ENCODE measurements around the gene KCNIP1. TPM values are rescaled to one million over a fixed set of nuclear protein-coding genes. Genes with fewer than 3 reads are reported as not detected.

Gene KCNIP1
- total and polyA plus RNA-seq, 8 donors = 0.35 to 4.9 (median 2.5) TPM

DNA sequence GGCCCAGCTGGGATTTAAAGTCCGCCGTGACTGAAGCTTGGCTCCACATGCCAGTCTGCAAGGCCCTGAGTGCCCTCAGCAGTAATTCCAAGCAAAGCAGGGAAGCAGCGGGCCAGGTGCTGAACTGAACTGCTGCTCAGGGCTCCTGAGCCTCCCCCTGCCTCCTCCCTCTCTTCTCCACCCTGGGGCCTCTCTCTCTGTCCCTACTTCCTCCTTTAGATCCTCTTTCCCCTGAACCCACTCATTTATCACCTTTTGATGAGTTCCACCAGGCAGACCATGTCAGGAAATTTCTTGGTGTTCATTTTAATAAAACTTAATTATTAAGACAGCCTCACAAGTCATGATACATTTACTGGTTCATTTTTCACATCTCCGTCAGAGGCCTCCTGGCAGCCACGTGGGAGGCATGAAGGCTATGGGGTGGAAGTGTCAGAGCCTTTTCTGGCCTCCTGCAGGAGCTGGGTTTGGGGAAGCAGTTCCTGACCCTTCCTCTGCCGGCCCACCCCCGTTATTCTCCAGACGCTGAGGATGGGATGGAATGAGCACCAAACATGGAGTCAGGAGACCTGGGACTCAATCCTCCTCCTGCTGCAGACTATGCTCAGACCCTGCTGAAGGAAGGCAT is 32.2 kb upstream of the KCNIP1 start:
- H3K27ac ChIP-seq = no peak overlapping the region
- no peaks in the 10 kb centered on the region for H3K27me3 ChIP-seq
- ATAC-seq = no peak
- DNase-seq = no peak
- H3K4me3 ChIP-seq = no peak overlapping the region
- H3K36me3 ChIP-seq = no peaks in the 10 kb centered on the region
- H3K9me3 ChIP-seq = peaks cover 0 to 4% of the 10 kb centered on the region in 2 donors
- TF ChIP-seq, protein P1, sequence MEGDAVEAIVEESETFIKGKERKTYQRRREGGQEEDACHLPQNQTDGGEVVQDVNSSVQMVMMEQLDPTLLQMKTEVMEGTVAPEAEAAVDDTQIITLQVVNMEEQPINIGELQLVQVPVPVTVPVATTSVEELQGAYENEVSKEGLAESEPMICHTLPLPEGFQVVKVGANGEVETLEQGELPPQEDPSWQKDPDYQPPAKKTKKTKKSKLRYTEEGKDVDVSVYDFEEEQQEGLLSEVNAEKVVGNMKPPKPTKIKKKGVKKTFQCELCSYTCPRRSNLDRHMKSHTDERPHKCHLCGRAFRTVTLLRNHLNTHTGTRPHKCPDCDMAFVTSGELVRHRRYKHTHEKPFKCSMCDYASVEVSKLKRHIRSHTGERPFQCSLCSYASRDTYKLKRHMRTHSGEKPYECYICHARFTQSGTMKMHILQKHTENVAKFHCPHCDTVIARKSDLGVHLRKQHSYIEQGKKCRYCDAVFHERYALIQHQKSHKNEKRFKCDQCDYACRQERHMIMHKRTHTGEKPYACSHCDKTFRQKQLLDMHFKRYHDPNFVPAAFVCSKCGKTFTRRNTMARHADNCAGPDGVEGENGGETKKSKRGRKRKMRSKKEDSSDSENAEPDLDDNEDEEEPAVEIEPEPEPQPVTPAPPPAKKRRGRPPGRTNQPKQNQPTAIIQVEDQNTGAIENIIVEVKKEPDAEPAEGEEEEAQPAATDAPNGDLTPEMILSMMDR (IDR thresholded peaks at IDR 0.05) = no peak
- H3K4me1 ChIP-seq = no peaks in the 10 kb centered on the region
- intact Hi-C loops (cut with DNase I) = no loop called here

- H3K27me3 ChIP-seq = no peaks in the 10 kb centered on the region
- intact Hi-C loops (cut with DNase I) = no loop called here
- H3K4me1 ChIP-seq = no peaks in the 10 kb centered on the region
- H3K4me3 ChIP-seq = no peak overlapping the region
- no peaks in the 10 kb centered on the region for H3K36me3 ChIP-seq
- no peak for DNase-seq
- peaks cover 0 to 4% of the 10 kb centered on the region in 2 donors for H3K9me3 ChIP-seq
- no peak for ATAC-seq
- TF ChIP-seq, protein P1 (IDR thresholded peaks at IDR 0.05) = no peak
- no peak overlapping the region for H3K27ac ChIP-seq
Measured at GRCh38 chr5:170473642-170474041, 30.2 kb upstream of the KCNIP1 start.

DNA sequence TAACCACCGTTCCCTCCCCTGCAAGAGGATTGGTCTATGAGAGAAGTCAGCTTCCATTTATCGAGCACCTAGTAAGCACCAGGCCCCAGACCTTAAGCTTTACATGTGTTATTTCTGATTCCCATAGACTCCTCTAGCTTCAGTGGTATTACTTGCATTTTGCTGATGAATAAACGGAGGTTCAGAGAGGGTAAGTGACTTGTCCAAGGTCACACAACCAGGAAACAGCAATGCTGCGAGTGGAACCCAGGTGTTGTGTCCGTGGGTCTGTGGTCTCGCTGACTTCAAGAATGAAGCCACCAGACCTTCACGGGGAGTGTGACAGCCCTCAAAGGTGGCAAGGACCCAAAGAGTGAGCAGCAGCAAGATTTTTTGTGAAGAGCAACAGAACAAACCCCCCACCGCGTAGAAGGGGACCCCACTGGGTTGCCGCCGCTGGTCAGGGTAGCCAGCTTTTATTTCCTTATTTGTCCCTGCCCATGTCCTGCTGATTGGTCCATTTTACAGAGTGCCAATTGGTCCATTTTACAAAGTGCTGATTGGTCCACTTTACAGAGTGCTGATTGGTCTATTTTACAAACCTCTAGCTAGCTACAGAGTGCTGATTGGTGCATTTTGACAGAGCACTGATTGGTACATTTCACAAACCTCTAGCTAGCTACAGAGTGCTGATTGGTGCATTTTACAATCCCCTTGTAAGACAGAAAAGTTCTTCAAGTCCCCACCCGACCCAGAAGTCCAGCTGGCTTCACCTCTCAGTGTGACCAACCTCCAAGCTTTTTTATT is 29.1 kb upstream of the KCNIP1 start:
- DNase-seq (no peak), ATAC-seq (no peak)
- no peak overlapping the region for H3K4me3 ChIP-seq
- H3K27me3 ChIP-seq = no peaks in the 10 kb centered on the region
- H3K9me3 ChIP-seq = peaks cover 0 to 4% of the 10 kb centered on the region in 2 donors
- intact Hi-C loops (cut with DNase I) = no loop called here
- H3K4me1 ChIP-seq = peaks cover 0 to 2% of the 10 kb centered on the region in 2 donors
- TF ChIP-seq, protein P1 (IDR thresholded peaks at IDR 0.05) = no peak
- peak overlapping the region in 1 of 2 donors; percentile 25 for H3K27ac ChIP-seq
- H3K36me3 ChIP-seq = no peaks in the 10 kb centered on the region

DNA sequence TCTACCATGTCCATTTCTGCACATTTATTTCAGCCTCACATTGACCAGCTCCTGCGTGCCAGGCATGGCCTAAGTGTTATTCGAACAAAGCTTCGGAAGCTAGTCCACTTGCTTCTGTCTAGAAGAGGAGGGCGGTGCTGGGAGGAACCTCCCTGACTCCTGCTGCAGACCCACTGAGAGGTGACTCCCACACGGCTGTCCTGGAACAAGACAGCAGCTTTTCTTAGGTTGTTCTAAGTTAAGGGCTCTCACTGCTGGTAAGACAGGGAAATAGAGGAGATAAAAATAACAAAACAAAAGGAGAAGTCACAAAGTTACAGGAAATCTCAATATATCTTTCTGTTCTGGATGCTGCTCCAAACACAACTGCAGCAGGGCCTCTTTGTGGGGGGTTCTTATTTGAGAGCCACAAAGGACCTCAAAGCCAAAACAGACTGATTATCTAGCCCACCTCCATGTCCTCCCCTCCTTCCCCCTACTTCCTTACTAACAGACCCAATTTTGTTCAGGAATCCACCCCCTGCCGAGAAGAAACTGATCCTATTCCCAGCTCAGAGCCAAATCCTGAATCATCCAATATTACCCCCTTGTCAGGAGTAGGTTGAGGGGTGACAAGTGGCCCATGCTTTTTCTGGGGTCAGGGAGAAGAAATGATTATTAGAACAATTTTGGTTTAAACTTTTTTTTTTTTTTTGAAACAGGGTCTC is 28.4 kb upstream of the KCNIP1 start:
- no peaks in the 10 kb centered on the region for H3K36me3 ChIP-seq
- DNase-seq (no peak), ATAC-seq (no peak)
- TF ChIP-seq, protein P1 (IDR thresholded peaks at IDR 0.05) = no peak
- peaks cover 0 to 2% of the 10 kb centered on the region in 2 donors for H3K4me1 ChIP-seq
- intact Hi-C loops (cut with DNase I) = no loop called here
- no peak overlapping the region for H3K4me3 ChIP-seq
- peaks cover 0 to 4% of the 10 kb centered on the region in 2 donors for H3K9me3 ChIP-seq
- no peaks in the 10 kb centered on the region for H3K27me3 ChIP-seq
- peak overlapping the region in 1 of 2 donors; percentile 25 for H3K27ac ChIP-seq

DNA sequence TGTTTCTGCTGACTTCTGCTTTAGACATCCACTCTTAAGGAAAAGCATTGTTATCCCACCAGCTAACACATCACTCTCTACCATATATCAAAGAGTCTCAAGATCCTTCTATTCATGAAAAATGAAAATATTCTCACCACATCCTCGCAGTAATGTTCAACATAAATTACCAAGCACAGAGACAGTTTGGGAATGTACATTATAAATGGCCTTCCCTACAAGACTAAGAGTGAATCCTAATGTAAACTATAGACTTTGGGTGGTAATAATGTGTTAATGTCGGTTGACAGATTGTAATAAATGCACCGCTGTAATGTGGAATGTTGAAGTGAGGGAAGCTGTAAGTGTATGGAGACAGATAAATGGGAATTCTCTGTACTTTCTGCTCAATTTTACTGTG is 27.1 kb upstream of the KCNIP1 start:
- H3K4me1 ChIP-seq = peaks cover 0 to 2% of the 10 kb centered on the region in 2 donors
- no peak for ATAC-seq
- H3K36me3 ChIP-seq = no peaks in the 10 kb centered on the region
- TF ChIP-seq, protein P1 (IDR thresholded peaks at IDR 0.05) = no peak
- H3K27me3 ChIP-seq = no peaks in the 10 kb centered on the region
- no peak overlapping the region for H3K27ac ChIP-seq
- no peak for DNase-seq
- no peak overlapping the region for H3K4me3 ChIP-seq
- intact Hi-C loops (cut with DNase I) = no loop called here
- H3K9me3 ChIP-seq = peaks cover 0 to 4% of the 10 kb centered on the region in 2 donors

Measured in left lung (tissue), 10 donors.